Tibial nerve (tissue), 4 donors: Measurements from ENCODE around the gene SYTL3. TPM values are rescaled to one million over a fixed set of nuclear protein-coding genes. Genes with fewer than 3 reads are reported as not detected.

ENCODE experiments used
- DNase-seq, 2 donors: peaks; one replicate each; pipeline ENCODE4 v3.0.0-alpha.2; 2019; ENCODE audit warnings: low spot score in 2 of 2
- H3K27ac ChIP-seq, 4 donors: fragments of 200-600 bp; sonication (generic) in 3 of 4; one replicate each; pipeline ENCODE4 v1.5.1; 2017 to 2019; ENCODE audit warnings: mild to moderate bottlenecking in 1 of 4
- H3K27me3 ChIP-seq, 2 donors: fragments of 200-600 bp; sonication (generic) in 1 of 2; one replicate each; pipeline versions ENCODE4 v1.5.1 to v1.6.0; 2017 to 2019
- H3K36me3 ChIP-seq, 3 donors: fragments of 200-600 bp; sonication (generic); one replicate each; pipeline ENCODE4 v1.5.1; 2018 to 2019
- H3K4me1 ChIP-seq, 4 donors: fragments of 200-600 bp; sonication (generic) in 3 of 4; one replicate each; pipeline ENCODE4 v1.5.1; 2017 to 2019
- H3K4me3 ChIP-seq, 4 donors: fragments of 200-600 bp; sonication (generic) in 3 of 4; one replicate each; pipeline ENCODE4 v1.5.1; 2017 to 2019; ENCODE audit warnings: mild to moderate bottlenecking in 1 of 4, moderate library complexity in 1 of 4
- H3K9me3 ChIP-seq, 4 donors: fragments of 200-600 bp; sonication (generic) in 3 of 4; one replicate each; pipeline ENCODE4 v1.5.1; 2017 to 2019
- CTCF ChIP-seq, 5 experiments: fragments of 200-600 bp in 3 of 5; fragments of 450-650 bp in 2 of 5; sonication (generic) in 3 of 5; IDR thresholded peaks; one replicate each; pipeline ENCODE4 v1.5.1; 2016 to 2019; ENCODE audit warnings: antibody characterized with exemption in 5 of 5, mild to moderate bottlenecking in 3 of 5, moderate library complexity in 2 of 5
- EP300 ChIP-seq, 2 donors: sonication (generic); formaldehyde crosslinking; IDR thresholded peaks; one replicate each; pipeline ENCODE4 v1.6.1; 2017; ENCODE audit warnings: antibody characterized with exemption in 2 of 2, mild to moderate bottlenecking in 1 of 2
- POLR2A ChIP-seq, 2 donors: fragments of 450-650 bp; IDR thresholded peaks; one replicate each; pipeline ENCODE4 v1.6.1; 2017; ENCODE audit warnings: antibody characterized with exemption in 2 of 2, mild to moderate bottlenecking in 2 of 2, moderate library complexity in 2 of 2
- WGBS, 2 donors: methylation state at CpG; one replicate each; pipeline ENCODE4 v1.1.5; 2018; 5-methylcytosine and 5-hydroxymethylcytosine counted together
- total RNA-seq, 4 donors: library from RNA; depleted of rRNA; stranded (reverse); fragments of >200 nt; gene quantifications; one replicate each; pipeline ENCODE4 v1.1.0, GENCODE V29; 2016

SYTL3 gene
- total RNA-seq, 4 donors from 2014 or later: 1.3 to 6.7 (median 3.6) TPM

- peaks cover 0 to 16% (median 0%) of the 10 kb centered on the region in 3 donors for H3K36me3 ChIP-seq
- no peak for DNase-seq
- no peak overlapping the region for H3K27ac ChIP-seq
- TF ChIP-seq CTCF (IDR thresholded peaks at IDR 0.05): no peak
- no peak for TF ChIP-seq EP300 (IDR thresholded peaks at IDR 0.05)
- TF ChIP-seq POLR2A (IDR thresholded peaks at IDR 0.05): no peak
- no peak overlapping the region for H3K4me3 ChIP-seq
- 63 to 69% methylated on average over 8 to 9 of the region's 9 CpGs for whole genome bisulfite sequencing, 2 donors
- H3K9me3 ChIP-seq: no peaks in the 10 kb centered on the region
- no peaks in the 10 kb centered on the region for H3K4me1 ChIP-seq
- H3K27me3 ChIP-seq: no peaks in the 10 kb centered on the region
Measured at GRCh38 chr6:158758451-158758860, 108.6 kb downstream of the SYTL3 start.

GRCh38 chr6:158758941-158759479 lies 109.2 kb downstream of the SYTL3 start:
- Histone ChIP-seq H3K27ac (no peak overlapping the region), H3K36me3 (peaks cover 0 to 20% (median 0%) of the 10 kb centered on the region in 3 donors), H3K9me3 (no peaks in the 10 kb centered on the region), H3K4me3 (no peak overlapping the region), H3K27me3 (no peaks in the 10 kb centered on the region), H3K4me1 (no peaks in the 10 kb centered on the region)
- no peak for DNase-seq
- 81 to 87% methylated on average over 8 to 10 of the region's 18 CpGs for WGBS, 2 donors
- TF ChIP-seq POLR2A (IDR thresholded peaks at IDR 0.05) (no peak), CTCF (IDR thresholded peaks at IDR 0.05) (no peak), EP300 (IDR thresholded peaks at IDR 0.05) (no peak)

DNA sequence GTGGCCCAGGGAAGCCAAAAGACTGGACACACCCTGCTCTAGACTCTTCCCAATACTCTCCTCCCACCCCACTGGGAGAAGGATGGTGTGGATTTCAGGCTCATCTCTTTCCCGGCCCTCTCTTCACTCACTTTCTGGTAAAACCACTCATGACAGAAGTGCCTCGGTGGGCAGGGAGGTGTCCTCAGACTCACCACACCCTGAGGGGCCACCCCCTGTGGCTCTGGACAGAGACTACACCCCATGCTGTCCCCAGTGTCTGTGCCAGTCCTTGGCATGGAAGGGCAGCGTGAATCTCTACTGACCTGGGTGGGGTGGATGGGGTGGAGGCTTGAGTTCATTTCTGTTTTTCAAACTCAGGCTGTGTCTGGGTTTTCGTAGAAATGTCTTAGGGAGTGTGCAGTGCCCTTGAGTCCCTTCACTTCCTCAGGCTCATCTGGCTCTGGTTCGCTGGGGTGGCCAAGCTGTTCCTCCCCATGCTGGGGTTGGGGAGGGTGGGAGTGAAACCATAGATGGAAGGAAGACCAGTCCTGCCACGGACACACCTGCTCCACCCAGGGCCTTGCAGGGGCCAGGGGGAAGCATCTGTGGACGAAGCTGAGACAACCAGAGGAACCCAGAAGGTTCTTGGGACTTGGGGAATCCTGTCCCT lies 110.2 kb downstream of the SYTL3 start:
- H3K36me3 ChIP-seq: peaks cover 0 to 30% (median 0%) of the 10 kb centered on the region in 3 donors
- no peak for TF ChIP-seq POLR2A (IDR thresholded peaks at IDR 0.05)
- no peak for TF ChIP-seq CTCF (IDR thresholded peaks at IDR 0.05)
- no peak for TF ChIP-seq EP300 (IDR thresholded peaks at IDR 0.05)
- no peak for DNase-seq
- H3K27ac ChIP-seq: peak overlapping the region in 1 of 4 donors; percentile 5
- H3K27me3 ChIP-seq: no peaks in the 10 kb centered on the region
- H3K9me3 ChIP-seq: no peaks in the 10 kb centered on the region
- H3K4me3 ChIP-seq: no peak overlapping the region
- no peaks in the 10 kb centered on the region for H3K4me1 ChIP-seq
- 65 to 80% methylated on average over 7 of the region's 7 CpGs for WGBS, 2 donors

- H3K9me3 ChIP-seq: no peaks in the 10 kb centered on the region
- no peaks in the 10 kb centered on the region for H3K4me1 ChIP-seq
- H3K4me3 ChIP-seq: no peak overlapping the region
- H3K36me3 ChIP-seq: peaks cover 0 to 37% (median 0%) of the 10 kb centered on the region in 3 donors
- DNase-seq: no peak
- no peaks in the 10 kb centered on the region for H3K27me3 ChIP-seq
- H3K27ac ChIP-seq: peak overlapping the region in 1 of 4 donors; percentile 5
- WGBS, 2 donors: 72 to 78% methylated on average over 17 of the region's 17 CpGs
- no peak for TF ChIP-seq CTCF (IDR thresholded peaks at IDR 0.05)
- TF ChIP-seq POLR2A (IDR thresholded peaks at IDR 0.05): no peak
- TF ChIP-seq EP300 (IDR thresholded peaks at IDR 0.05): no peak
Measured at GRCh38 chr6:158760618-158761250, 110.9 kb downstream of the SYTL3 start.

DNA sequence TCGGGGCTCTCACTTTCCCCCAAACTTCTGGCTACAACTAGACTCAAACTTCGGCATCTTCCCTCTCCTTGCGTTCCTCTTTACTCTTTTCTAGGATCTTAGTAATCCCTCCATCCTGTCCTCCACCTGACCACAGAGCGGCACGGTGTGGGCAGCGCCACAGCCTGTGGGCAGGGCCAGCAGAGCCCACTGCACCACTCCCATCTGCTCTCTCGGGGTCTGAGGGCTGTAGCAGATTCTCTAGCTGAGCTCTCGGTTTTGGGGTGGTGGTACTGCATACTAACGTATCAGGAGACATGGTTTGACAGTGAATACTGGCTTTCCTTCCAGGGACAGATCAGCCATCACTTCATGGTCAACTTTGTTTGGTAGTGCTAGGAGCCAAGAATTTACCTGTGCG lies 111.9 kb downstream of the SYTL3 start:
- Histone ChIP-seq H3K36me3 (peaks cover 0 to 46% (median 4%) of the 10 kb centered on the region in 3 donors), H3K9me3 (no peaks in the 10 kb centered on the region), H3K27me3 (no peaks in the 10 kb centered on the region), H3K4me3 (no peak overlapping the region), H3K4me1 (no peaks in the 10 kb centered on the region), H3K27ac (no peak overlapping the region)
- WGBS, 2 donors: 88 to 91% methylated on average over 10 of the region's 10 CpGs
- DNase-seq: no peak
- TF ChIP-seq POLR2A (IDR thresholded peaks at IDR 0.05) (no peak), CTCF (IDR thresholded peaks at IDR 0.05) (no peak), EP300 (IDR thresholded peaks at IDR 0.05) (no peak)
